ENCODE measurements around the gene CRY2. TPM values are rescaled to one million over a fixed set of nuclear protein-coding genes. Genes with fewer than 3 reads are reported as not detected.

CRY2 gene
- total RNA-seq, 2 donors from 2014 or later: 19.8 to 20.1 TPM

GRCh38 chr11:45800261-45800660, 47.0 kb upstream of the CRY2 start:
- peaks cover 22% of the 10 kb centered on the region for H3K27me3 ChIP-seq (ENCODE audit: control insufficient read depth, insufficient read depth, low read length, poor library complexity, severe bottlenecking)
- Mint-ChIP-seq H3K9me3 (no peaks in the 10 kb centered on the region), H3K36me3 (ENCODE audit: low read depth) (no peaks in the 10 kb centered on the region), H3K27ac (no peak overlapping the region), H3K27me3 (ENCODE audit: insufficient read depth) (peaks cover 26% of the 10 kb centered on the region), H3K4me3 (no peak overlapping the region), H3K4me1 (no peaks in the 10 kb centered on the region)
- H3K4me1 ChIP-seq (ENCODE audit: control insufficient read depth, insufficient read depth, low read length): no peaks in the 10 kb centered on the region
- H3K36me3 ChIP-seq (ENCODE audit: control insufficient read depth, insufficient read depth, low read length): no peaks in the 10 kb centered on the region
- 84% methylated on average over 2 of the region's 2 CpGs; no CpG with 5 or more reads in 1 of the 2 experiments for WGBS, 2 experiments (ENCODE audit: insufficient coverage in 1 of 2, insufficient read length in 1 of 2)
- TF ChIP-seq CTCF (conservative IDR thresholded peaks at IDR 0.05): no peak
- H3K9me3 ChIP-seq (ENCODE audit: control insufficient read depth, low read length): no peaks in the 10 kb centered on the region
- H3K4me3 ChIP-seq (ENCODE audit: low read length): no peak overlapping the region
- no peak for DNase-seq
- H3K9ac ChIP-seq (ENCODE audit: extremely low read depth, low read length, poor library complexity, severe bottlenecking): no peak overlapping the region
- H3K27ac ChIP-seq (ENCODE audit: low read depth, low read length): no peak overlapping the region

GRCh38 chr11:45801723-45802315, 45.5 kb upstream of the CRY2 start:
- Histone ChIP-seq H3K27me3 (ENCODE audit: control insufficient read depth, insufficient read depth, low read length, poor library complexity, severe bottlenecking) (peaks cover 22% of the 10 kb centered on the region), H3K4me1 (ENCODE audit: control insufficient read depth, insufficient read depth, low read length) (peaks cover under 1% of the 10 kb centered on the region), H3K4me3 (ENCODE audit: low read length) (no peak overlapping the region), H3K36me3 (ENCODE audit: control insufficient read depth, insufficient read depth, low read length) (no peaks in the 10 kb centered on the region), H3K27ac (ENCODE audit: low read depth, low read length) (no peak overlapping the region), H3K9me3 (ENCODE audit: control insufficient read depth, low read length) (no peaks in the 10 kb centered on the region), H3K9ac (ENCODE audit: extremely low read depth, low read length, poor library complexity, severe bottlenecking) (no peak overlapping the region)
- TF ChIP-seq CTCF (conservative IDR thresholded peaks at IDR 0.05): no peak
- Mint-ChIP-seq H3K9me3 (no peaks in the 10 kb centered on the region), H3K36me3 (ENCODE audit: low read depth) (no peaks in the 10 kb centered on the region), H3K4me1 (peaks cover 8% of the 10 kb centered on the region), H3K27me3 (ENCODE audit: insufficient read depth) (peaks cover 26% of the 10 kb centered on the region), H3K4me3 (no peak overlapping the region), H3K27ac (no peak overlapping the region)
- DNase-seq: no peak
- 82 to 100% methylated on average over 1 to 2 of the region's 2 CpGs for WGBS, 2 experiments (ENCODE audit: insufficient coverage in 1 of 2, insufficient read length in 1 of 2)

GRCh38 chr11:45802531-45803317, 44.6 kb upstream of the CRY2 start:
- WGBS, 2 experiments (ENCODE audit: insufficient coverage in 1 of 2, insufficient read length in 1 of 2): 91 to 94% methylated on average over 4 to 10 of the region's 10 CpGs
- H3K27me3 Mint-ChIP-seq (ENCODE audit: insufficient read depth): peaks cover 23% of the 10 kb centered on the region
- no peak overlapping the region for H3K4me3 Mint-ChIP-seq
- H3K4me1 Mint-ChIP-seq: peaks cover 14% of the 10 kb centered on the region
- H3K9me3 Mint-ChIP-seq: no peaks in the 10 kb centered on the region
- no peaks in the 10 kb centered on the region for H3K36me3 Mint-ChIP-seq (ENCODE audit: low read depth)
- Histone ChIP-seq H3K27ac (ENCODE audit: low read depth, low read length) (no peak overlapping the region), H3K4me3 (ENCODE audit: low read length) (no peak overlapping the region), H3K9ac (ENCODE audit: extremely low read depth, low read length, poor library complexity, severe bottlenecking) (no peak overlapping the region), H3K36me3 (ENCODE audit: control insufficient read depth, insufficient read depth, low read length) (no peaks in the 10 kb centered on the region), H3K4me1 (ENCODE audit: control insufficient read depth, insufficient read depth, low read length) (peaks cover 5% of the 10 kb centered on the region), H3K9me3 (ENCODE audit: control insufficient read depth, low read length) (no peaks in the 10 kb centered on the region), H3K27me3 (ENCODE audit: control insufficient read depth, insufficient read depth, low read length, poor library complexity, severe bottlenecking) (peaks cover 22% of the 10 kb centered on the region)
- no peak for TF ChIP-seq CTCF (conservative IDR thresholded peaks at IDR 0.05)
- no peak for DNase-seq
- no peak overlapping the region for H3K27ac Mint-ChIP-seq
